Prostate gland (tissue), 2 donors: Measurements from ENCODE around the gene CENPP. TPM values are rescaled to one million over a fixed set of nuclear protein-coding genes. Genes with fewer than 3 reads are reported as not detected.

Experiments
- DNase-seq: peaks from one replicate; pipeline ENCODE4 v3.0.0-alpha.2; 2019; ENCODE audit warnings: low spot score
- H3K27ac ChIP-seq, 2 donors: fragments of 200-600 bp; sonication (generic); 2 replicates each; pipeline ENCODE4 v1.5.1; 2017 to 2019
- H3K27me3 ChIP-seq: fragments of 200-600 bp; sonication (generic); replicated peaks from 2 replicates; pipeline ENCODE4 v1.5.1; 2019; ENCODE audit not compliant: insufficient read depth
- H3K36me3 ChIP-seq, 2 donors: fragments of 200-600 bp; sonication (generic); 1 replicate in 1 of 2; 2 replicates in 1 of 2; pipeline versions ENCODE4 v1.5.1 to v1.8.1; 2017 to 2019
- H3K4me1 ChIP-seq: fragments of 200-600 bp; sonication (generic); replicated peaks from 2 replicates; pipeline ENCODE4 v1.5.1; 2019
- H3K4me3 ChIP-seq, 2 donors: fragments of 200-600 bp; sonication (generic); 2 replicates each; pipeline ENCODE4 v1.5.1; 2017 to 2019
- H3K9me3 ChIP-seq: fragments of 200-600 bp; sonication (generic); 2 replicates; pipeline ENCODE4 v1.5.1; 2017
- POLR2A ChIP-seq: fragments of 450-650 bp; IDR thresholded peaks from one replicate; pipeline ENCODE4 v1.6.1; 2016; ENCODE audit warnings: antibody characterized with exemption, mild to moderate bottlenecking
- POLR2AphosphoS5 ChIP-seq: sonication (generic); formaldehyde crosslinking; IDR thresholded peaks from one replicate; pipeline ENCODE4 v1.6.1; 2017; ENCODE audit warnings: antibody characterized with exemption
- WGBS: methylation state at CpG from one replicate; pipeline ENCODE4 v1.1.5; 2018; 5-methylcytosine and 5-hydroxymethylcytosine counted together
- intact Hi-C: fragments of 100-400 bp; cut with DNase I; formaldehyde crosslinking; loops from one replicate; pipeline ENCODE4 v1.14.2; 2022
- total RNA-seq, 2 donors: library from RNA; depleted of rRNA; stranded (reverse); fragments of >200 nt; gene quantifications; one replicate each; pipeline ENCODE4 v1.1.0, GENCODE V29; 2016
- TF ChIP-seq, protein P1 (sequence below), 4 experiments: fragments of 200-600 bp in 2 of 4; fragments of 450-650 bp in 2 of 4; sonication (generic) in 2 of 4; IDR thresholded peaks; 1 replicate in 3 of 4; 2 replicates in 1 of 4; pipeline ENCODE4 v1.5.1; 2016 to 2019; ENCODE audit warnings: antibody characterized with exemption in 4 of 4, mild to moderate bottlenecking in 2 of 4, moderate library complexity in 2 of 4

The CENPP gene
- total RNA-seq, 2 donors from 2014 or later, result 1.4 to 21.5 TPM

DNA sequence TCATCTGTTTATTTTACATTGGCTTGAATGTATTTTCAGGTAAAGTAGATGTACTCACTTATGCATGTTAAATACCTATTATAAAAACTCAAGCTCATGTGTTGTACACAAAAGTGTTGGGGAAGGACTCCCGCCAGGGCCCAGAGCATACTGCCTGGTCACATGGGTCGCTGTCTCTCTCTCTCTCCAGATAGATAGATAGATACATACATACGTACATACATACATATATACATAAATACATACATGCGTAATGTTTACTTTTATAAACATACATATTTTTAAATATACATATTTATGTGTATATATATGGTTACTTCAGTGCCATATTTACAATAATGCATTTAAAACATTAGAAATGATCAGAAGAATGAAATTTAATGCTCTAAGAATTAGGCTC, 131.8 kb downstream of the CENPP start:
- intact Hi-C loops, result no loop called here
- no peaks in the 10 kb centered on the region for H3K27me3 ChIP-seq
- H3K4me1 ChIP-seq, result no peaks in the 10 kb centered on the region
- no peaks in the 10 kb centered on the region for H3K9me3 ChIP-seq
- H3K36me3 ChIP-seq, result no peaks in the 10 kb centered on the region
- 96% methylated on average over 4 of the region's 4 CpGs for WGBS
- no peak for DNase-seq
- TF ChIP-seq POLR2AphosphoS5 (no peak), POLR2A (no peak)
- TF ChIP-seq, protein P1, sequence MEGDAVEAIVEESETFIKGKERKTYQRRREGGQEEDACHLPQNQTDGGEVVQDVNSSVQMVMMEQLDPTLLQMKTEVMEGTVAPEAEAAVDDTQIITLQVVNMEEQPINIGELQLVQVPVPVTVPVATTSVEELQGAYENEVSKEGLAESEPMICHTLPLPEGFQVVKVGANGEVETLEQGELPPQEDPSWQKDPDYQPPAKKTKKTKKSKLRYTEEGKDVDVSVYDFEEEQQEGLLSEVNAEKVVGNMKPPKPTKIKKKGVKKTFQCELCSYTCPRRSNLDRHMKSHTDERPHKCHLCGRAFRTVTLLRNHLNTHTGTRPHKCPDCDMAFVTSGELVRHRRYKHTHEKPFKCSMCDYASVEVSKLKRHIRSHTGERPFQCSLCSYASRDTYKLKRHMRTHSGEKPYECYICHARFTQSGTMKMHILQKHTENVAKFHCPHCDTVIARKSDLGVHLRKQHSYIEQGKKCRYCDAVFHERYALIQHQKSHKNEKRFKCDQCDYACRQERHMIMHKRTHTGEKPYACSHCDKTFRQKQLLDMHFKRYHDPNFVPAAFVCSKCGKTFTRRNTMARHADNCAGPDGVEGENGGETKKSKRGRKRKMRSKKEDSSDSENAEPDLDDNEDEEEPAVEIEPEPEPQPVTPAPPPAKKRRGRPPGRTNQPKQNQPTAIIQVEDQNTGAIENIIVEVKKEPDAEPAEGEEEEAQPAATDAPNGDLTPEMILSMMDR (IDR thresholded peaks at IDR 0.05), result no peak
- no peak overlapping the region for H3K4me3 ChIP-seq
- H3K27ac ChIP-seq, result no peak overlapping the region

DNA sequence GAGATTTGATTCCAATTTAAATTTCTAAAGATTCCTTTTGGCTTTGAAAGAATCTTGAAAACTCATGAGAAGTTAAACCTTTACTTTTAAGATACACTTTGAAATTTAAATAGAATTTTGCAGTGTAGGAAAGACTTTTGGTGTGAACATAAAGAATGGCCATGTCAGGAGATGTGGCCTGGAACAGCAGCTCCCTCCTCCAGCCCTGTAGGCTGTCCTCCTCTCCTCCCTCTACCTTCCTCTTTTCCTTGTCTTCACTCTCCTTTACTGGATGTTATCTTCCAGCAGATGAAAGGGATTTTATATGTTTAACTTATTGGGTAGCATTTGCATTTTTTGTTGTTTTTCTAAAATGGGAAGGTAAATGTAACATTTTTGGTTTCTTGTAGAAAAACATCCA, 137.6 kb downstream of the CENPP start:
- no peaks in the 10 kb centered on the region for H3K4me1 ChIP-seq
- H3K9me3 ChIP-seq, result no peaks in the 10 kb centered on the region
- H3K36me3 ChIP-seq, result no peaks in the 10 kb centered on the region
- no peak for DNase-seq
- no peak overlapping the region for H3K4me3 ChIP-seq
- intact Hi-C loops, result no loop called here
- peak overlapping the region in 1 of 2 donors; percentile 32 for H3K27ac ChIP-seq
- TF ChIP-seq POLR2AphosphoS5 (no peak), POLR2A (no peak)
- TF ChIP-seq, protein P1 (IDR thresholded peaks at IDR 0.05), result no peak
- H3K27me3 ChIP-seq, result no peaks in the 10 kb centered on the region

DNA sequence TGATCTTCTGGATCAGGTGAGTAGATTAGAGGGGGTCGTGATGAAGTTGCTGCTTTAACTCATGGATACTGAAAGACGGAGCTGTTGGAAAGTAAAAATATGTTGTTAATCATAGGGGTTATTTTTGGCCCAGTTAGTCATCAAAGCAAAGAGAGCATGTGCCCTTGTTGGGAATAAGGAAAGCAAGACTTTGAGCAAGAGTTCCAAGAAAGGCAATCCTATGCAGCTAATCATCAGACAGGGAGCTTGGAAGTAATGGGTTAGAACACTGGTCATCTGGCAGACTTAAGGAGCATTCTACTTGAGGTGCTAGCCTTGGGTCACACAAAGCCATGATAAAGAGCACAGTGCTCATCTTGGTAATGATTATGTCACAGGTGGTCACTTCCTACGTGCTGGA, 138.2 kb downstream of the CENPP start:
- H3K36me3 ChIP-seq, result no peaks in the 10 kb centered on the region
- TF ChIP-seq POLR2AphosphoS5, result peak; percentile 69
- no peak for TF ChIP-seq POLR2A
- TF ChIP-seq, protein P1 (IDR thresholded peaks at IDR 0.05), result no peak
- peak overlapping the region; percentile 1 to 56 for H3K27ac ChIP-seq
- no peaks in the 10 kb centered on the region for H3K9me3 ChIP-seq
- H3K4me1 ChIP-seq, result no peaks in the 10 kb centered on the region
- H3K4me3 ChIP-seq, result no peak overlapping the region
- no peaks in the 10 kb centered on the region for H3K27me3 ChIP-seq
- intact Hi-C loops, result no loop called here
- 72% methylated on average over 3 of the region's 3 CpGs for WGBS
- no peak for DNase-seq

DNA sequence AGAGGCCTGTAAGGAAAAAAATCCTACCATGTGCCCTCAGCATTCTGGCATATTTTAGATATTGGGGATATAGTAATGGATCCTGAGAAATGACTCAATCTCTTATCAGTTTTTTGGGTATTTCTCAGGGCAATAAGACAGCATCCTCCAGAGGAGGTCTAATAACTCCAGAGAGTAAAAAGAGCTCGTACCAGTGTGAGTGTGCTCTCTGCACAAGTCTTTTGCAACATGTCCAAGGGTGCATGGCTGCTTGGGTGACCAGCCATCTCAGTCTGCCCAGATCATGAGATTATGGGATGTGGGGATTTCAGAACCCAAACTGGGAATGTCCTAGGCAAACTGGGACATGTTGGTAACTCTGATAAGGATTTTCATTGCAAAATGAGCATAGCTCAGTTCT, 141.3 kb downstream of the CENPP start:
- 88% methylated on average over 1 of the region's 1 CpG for WGBS
- TF ChIP-seq POLR2A (no peak), POLR2AphosphoS5 (no peak)
- TF ChIP-seq, protein P1 (IDR thresholded peaks at IDR 0.05), result no peak
- intact Hi-C loops, result no loop called here

DNA sequence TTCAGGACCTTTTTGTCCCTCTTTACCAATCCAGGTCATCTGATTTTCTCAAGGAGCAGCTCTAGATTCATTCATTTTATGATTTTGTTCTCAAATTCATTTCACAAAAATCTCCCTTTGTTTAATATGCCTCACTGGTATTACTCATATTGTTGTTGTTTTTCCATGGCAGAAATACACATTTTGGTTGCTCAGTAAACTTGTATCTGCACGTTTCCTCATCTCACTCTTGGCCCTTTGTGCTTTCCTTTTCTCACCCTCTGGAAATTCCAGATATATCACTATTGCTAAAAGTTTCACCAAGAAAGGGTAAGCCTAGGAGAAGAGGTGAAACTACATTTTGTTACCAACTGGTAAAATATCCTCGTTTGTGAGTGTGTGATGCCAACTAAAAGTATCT, 141.8 kb downstream of the CENPP start:
- DNase-seq, result no peak
- no peaks in the 10 kb centered on the region for H3K4me1 ChIP-seq
- intact Hi-C loops, result no loop called here
- no peaks in the 10 kb centered on the region for H3K36me3 ChIP-seq
- H3K4me3 ChIP-seq, result no peak overlapping the region
- H3K27ac ChIP-seq, result no peak overlapping the region
- TF ChIP-seq POLR2A, result no peak
- TF ChIP-seq, protein P1 (IDR thresholded peaks at IDR 0.05), result no peak
- whole genome bisulfite sequencing, result 55% methylated on average over 2 of the region's 2 CpGs
- H3K27me3 ChIP-seq, result no peaks in the 10 kb centered on the region
- H3K9me3 ChIP-seq, result no peaks in the 10 kb centered on the region

More for the DNA sequence above, 141.3 kb downstream of the CENPP start:
- H3K9me3 ChIP-seq, result no peaks in the 10 kb centered on the region
- no peaks in the 10 kb centered on the region for H3K27me3 ChIP-seq
- no peak for DNase-seq
- H3K27ac ChIP-seq, result no peak overlapping the region
- H3K4me3 ChIP-seq, result no peak overlapping the region
- H3K36me3 ChIP-seq, result no peaks in the 10 kb centered on the region
- no peaks in the 10 kb centered on the region for H3K4me1 ChIP-seq
